Measurements from ENCODE around the gene HGFAC. TPM values are rescaled to one million over a fixed set of nuclear protein-coding genes. Genes with fewer than 3 reads are reported as not detected.

Gene HGFAC
- total and polyA plus RNA-seq, 5 donors from 2014 or later = 0.11 TPM; not detected in 4

DNA sequence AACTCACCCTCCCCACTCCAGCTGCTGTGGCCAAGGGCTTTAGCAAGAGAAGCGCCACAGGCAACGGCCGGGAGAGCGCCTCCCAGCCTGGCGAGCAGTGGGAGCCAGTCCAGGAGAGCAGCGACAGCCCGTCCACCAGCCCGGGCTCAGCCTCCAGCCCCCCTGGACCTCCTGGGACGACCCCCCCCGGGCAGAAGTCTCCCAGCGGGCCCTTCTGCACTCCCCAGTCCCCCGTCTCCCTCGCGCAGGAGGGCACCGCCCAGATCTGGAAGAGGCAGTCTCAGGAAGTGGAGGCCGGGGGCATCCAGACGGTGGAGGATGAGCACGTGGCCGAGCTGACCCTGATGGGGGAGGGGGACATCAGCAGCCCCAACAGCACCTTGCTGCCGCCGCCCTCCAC, 11.2 kb upstream of the HGFAC start:
- Mint-ChIP-seq H3K9me3 (no peaks in the 10 kb centered on the region), H3K27me3 (no peaks in the 10 kb centered on the region), H3K4me3 (no peak overlapping the region), H3K27ac (no peak overlapping the region), H3K4me1 (peaks cover 0 to 3% (median 0%) of the 10 kb centered on the region in 4 donors), H3K36me3 (peaks cover 12% of the 10 kb centered on the region)
- ATAC-seq (ENCODE audit: low read depth in 2 of 2) = no peak
- Histone ChIP-seq H3K27ac (ENCODE audit: insufficient read depth, low read length, poor library complexity, severe bottlenecking) (no peak overlapping the region), H3K27me3 (ENCODE audit: control insufficient read depth, insufficient read depth, low read length) (no peaks in the 10 kb centered on the region), H3K4me3 (ENCODE audit: low read depth, low read length) (no peak overlapping the region), H3K9me3 (ENCODE audit: control insufficient read depth in 2 of 2, low read length in 2 of 2) (no peaks in the 10 kb centered on the region), H3K36me3 (ENCODE audit: control insufficient read depth, insufficient read depth, low read length) (no peaks in the 10 kb centered on the region), H3K4me1 (ENCODE audit: control insufficient read depth, insufficient read depth, low read length, poor library complexity, severe bottlenecking) (no peaks in the 10 kb centered on the region)
- DNase-seq = no peak

GRCh38 chr4:3431446-3431993, 10.2 kb upstream of the HGFAC start:
- Mint-ChIP-seq H3K36me3 (peaks cover 12% of the 10 kb centered on the region), H3K4me1 (peaks cover 0 to 3% (median 0%) of the 10 kb centered on the region in 4 donors), H3K27ac (no peak overlapping the region), H3K27me3 (no peaks in the 10 kb centered on the region), H3K4me3 (no peak overlapping the region), H3K9me3 (no peaks in the 10 kb centered on the region)
- H3K27me3 ChIP-seq (ENCODE audit: control insufficient read depth, insufficient read depth, low read length) = no peaks in the 10 kb centered on the region
- H3K4me1 ChIP-seq (ENCODE audit: control insufficient read depth, insufficient read depth, low read length, poor library complexity, severe bottlenecking) = no peaks in the 10 kb centered on the region
- ATAC-seq (ENCODE audit: low read depth in 2 of 2) (no peak), DNase-seq (no peak)
- H3K4me3 ChIP-seq (ENCODE audit: low read depth, low read length) = no peak overlapping the region
- no peaks in the 10 kb centered on the region for H3K9me3 ChIP-seq (ENCODE audit: control insufficient read depth in 2 of 2, low read length in 2 of 2)
- no peak overlapping the region for H3K27ac ChIP-seq (ENCODE audit: insufficient read depth, low read length, poor library complexity, severe bottlenecking)
- H3K36me3 ChIP-seq (ENCODE audit: control insufficient read depth, insufficient read depth, low read length) = no peaks in the 10 kb centered on the region

DNA sequence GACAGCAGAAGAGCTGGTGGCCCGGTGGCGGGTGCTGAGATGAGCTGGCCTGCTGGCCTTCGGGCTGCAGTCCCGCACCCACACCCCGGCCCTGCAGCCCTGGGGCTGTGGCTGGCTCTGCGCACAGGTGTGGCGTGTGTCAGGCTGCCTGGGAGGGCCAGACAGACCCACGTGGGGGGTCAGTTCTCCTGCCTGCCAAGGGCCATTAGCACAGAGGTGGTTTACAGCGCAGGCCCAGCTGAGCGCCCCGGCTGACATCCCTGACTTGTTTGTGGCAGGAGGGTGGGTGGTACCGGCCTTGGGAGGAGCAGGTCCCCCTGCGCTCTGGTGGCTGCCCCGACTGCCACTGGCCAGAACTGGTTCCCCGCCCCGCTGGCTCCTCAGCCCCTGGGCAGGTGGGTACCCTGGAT, 9.4 kb upstream of the HGFAC start:
- H3K4me1 Mint-ChIP-seq = peaks cover 0 to 3% (median 0%) of the 10 kb centered on the region in 4 donors
- ATAC-seq (ENCODE audit: low read depth in 2 of 2) (no peak), DNase-seq (no peak)
- Histone ChIP-seq H3K4me1 (ENCODE audit: control insufficient read depth, insufficient read depth, low read length, poor library complexity, severe bottlenecking) (no peaks in the 10 kb centered on the region), H3K27ac (ENCODE audit: insufficient read depth, low read length, poor library complexity, severe bottlenecking) (no peak overlapping the region), H3K9me3 (ENCODE audit: control insufficient read depth in 2 of 2, low read length in 2 of 2) (no peaks in the 10 kb centered on the region), H3K4me3 (ENCODE audit: low read depth, low read length) (no peak overlapping the region), H3K36me3 (ENCODE audit: control insufficient read depth, insufficient read depth, low read length) (no peaks in the 10 kb centered on the region), H3K27me3 (ENCODE audit: control insufficient read depth, insufficient read depth, low read length) (no peaks in the 10 kb centered on the region)
- H3K36me3 Mint-ChIP-seq = peaks cover 12% of the 10 kb centered on the region
- no peaks in the 10 kb centered on the region for H3K9me3 Mint-ChIP-seq
- no peaks in the 10 kb centered on the region for H3K27me3 Mint-ChIP-seq
- H3K27ac Mint-ChIP-seq = no peak overlapping the region
- H3K4me3 Mint-ChIP-seq = no peak overlapping the region

DNA sequence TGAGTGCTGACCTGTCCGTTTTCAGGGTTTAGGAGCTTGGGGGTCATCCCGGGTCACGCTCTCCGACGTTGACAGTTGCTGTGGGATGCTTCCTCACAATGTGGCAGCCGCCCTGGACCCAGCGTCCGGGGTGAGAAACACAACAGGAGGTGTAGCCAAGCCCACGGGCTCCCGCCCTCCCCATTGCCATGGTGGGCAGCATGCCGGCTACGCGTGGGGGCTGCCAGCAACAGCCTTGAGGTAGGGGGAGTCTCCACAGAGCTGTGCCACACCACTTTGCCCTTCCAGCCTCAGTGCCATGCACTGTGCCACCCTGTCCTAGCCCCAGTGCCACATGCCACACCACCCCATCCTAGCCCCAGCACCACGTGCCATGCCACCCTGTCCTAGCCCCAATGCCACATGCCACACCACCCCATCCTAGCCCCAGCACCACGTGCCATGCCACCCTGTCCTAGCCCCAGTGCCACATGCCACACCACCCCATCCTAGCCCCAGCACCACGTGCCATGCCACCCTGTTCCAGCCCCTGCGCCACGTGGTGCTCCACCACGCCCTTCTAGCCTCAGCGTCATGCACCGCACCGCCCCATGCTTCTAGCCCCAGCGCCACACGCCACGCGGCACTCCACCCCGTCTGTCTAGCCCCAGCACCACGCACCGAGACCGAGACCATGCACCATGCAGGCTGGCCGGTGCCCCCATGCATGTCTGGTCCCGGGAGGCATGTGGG, 8.5 kb upstream of the HGFAC start:
- no peak for ATAC-seq (ENCODE audit: low read depth in 2 of 2)

GRCh38 chr4:3434881-3435685, 6.7 kb upstream of the HGFAC start:
- no peak overlapping the region for H3K4me3 ChIP-seq (ENCODE audit: low read depth, low read length)
- no peaks in the 10 kb centered on the region for H3K4me1 ChIP-seq (ENCODE audit: control insufficient read depth, insufficient read depth, low read length, poor library complexity, severe bottlenecking)
- H3K9me3 ChIP-seq (ENCODE audit: control insufficient read depth in 2 of 2, low read length in 2 of 2) = no peaks in the 10 kb centered on the region
- no peaks in the 10 kb centered on the region for H3K36me3 Mint-ChIP-seq
- H3K36me3 ChIP-seq (ENCODE audit: control insufficient read depth, insufficient read depth, low read length) = no peaks in the 10 kb centered on the region
- H3K4me1 Mint-ChIP-seq = no peaks in the 10 kb centered on the region
- no peaks in the 10 kb centered on the region for H3K27me3 Mint-ChIP-seq
- ATAC-seq (ENCODE audit: low read depth in 2 of 2) = no peak
- H3K9me3 Mint-ChIP-seq = no peaks in the 10 kb centered on the region
- H3K27me3 ChIP-seq (ENCODE audit: control insufficient read depth, insufficient read depth, low read length) = no peaks in the 10 kb centered on the region
- H3K27ac ChIP-seq (ENCODE audit: insufficient read depth, low read length, poor library complexity, severe bottlenecking) = no peak overlapping the region
- no peak overlapping the region for H3K27ac Mint-ChIP-seq
- DNase-seq = no peak
- H3K4me3 Mint-ChIP-seq = no peak overlapping the region

More for the DNA sequence above, 8.5 kb upstream of the HGFAC start:
- no peaks in the 10 kb centered on the region for H3K27me3 ChIP-seq (ENCODE audit: control insufficient read depth, insufficient read depth, low read length)
- H3K9me3 ChIP-seq (ENCODE audit: control insufficient read depth in 2 of 2, low read length in 2 of 2) = no peaks in the 10 kb centered on the region
- Mint-ChIP-seq H3K4me1 (peaks cover 0 to under 1% (median 0%) of the 10 kb centered on the region in 4 donors), H3K36me3 (peaks cover 10% of the 10 kb centered on the region), H3K9me3 (no peaks in the 10 kb centered on the region), H3K4me3 (no peak overlapping the region), H3K27ac (no peak overlapping the region), H3K27me3 (no peaks in the 10 kb centered on the region)
- no peak overlapping the region for H3K27ac ChIP-seq (ENCODE audit: insufficient read depth, low read length, poor library complexity, severe bottlenecking)
- no peak overlapping the region for H3K4me3 ChIP-seq (ENCODE audit: low read depth, low read length)
- H3K4me1 ChIP-seq (ENCODE audit: control insufficient read depth, insufficient read depth, low read length, poor library complexity, severe bottlenecking) = no peaks in the 10 kb centered on the region
- no peak for DNase-seq
- no peaks in the 10 kb centered on the region for H3K36me3 ChIP-seq (ENCODE audit: control insufficient read depth, insufficient read depth, low read length)

DNA sequence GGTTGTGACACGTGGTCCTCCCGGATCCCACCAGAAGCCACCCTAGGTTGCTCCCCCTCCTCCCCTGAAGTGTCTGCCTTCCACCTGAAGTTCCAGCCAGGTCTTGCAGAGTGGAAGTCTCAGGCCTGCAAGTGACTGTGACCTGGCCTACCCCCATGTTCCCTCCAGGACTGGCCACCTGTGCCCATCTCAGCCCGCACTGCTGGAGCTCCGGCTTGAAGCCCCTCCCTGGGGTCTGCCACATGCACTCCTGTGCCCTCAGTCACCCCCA, 6.1 kb upstream of the HGFAC start:
- Histone ChIP-seq H3K27me3 (ENCODE audit: control insufficient read depth, insufficient read depth, low read length) (no peaks in the 10 kb centered on the region), H3K27ac (ENCODE audit: insufficient read depth, low read length, poor library complexity, severe bottlenecking) (no peak overlapping the region), H3K36me3 (ENCODE audit: control insufficient read depth, insufficient read depth, low read length) (no peaks in the 10 kb centered on the region), H3K4me3 (ENCODE audit: low read depth, low read length) (no peak overlapping the region), H3K9me3 (ENCODE audit: control insufficient read depth in 2 of 2, low read length in 2 of 2) (no peaks in the 10 kb centered on the region), H3K4me1 (ENCODE audit: control insufficient read depth, insufficient read depth, low read length, poor library complexity, severe bottlenecking) (no peaks in the 10 kb centered on the region)
- DNase-seq (no peak), ATAC-seq (ENCODE audit: low read depth in 2 of 2) (no peak)
- Mint-ChIP-seq H3K4me1 (no peaks in the 10 kb centered on the region), H3K4me3 (no peak overlapping the region), H3K27ac (peak overlapping the region in 1 of 3 donors; percentile 36), H3K36me3 (no peaks in the 10 kb centered on the region), H3K9me3 (no peaks in the 10 kb centered on the region), H3K27me3 (no peaks in the 10 kb centered on the region)

DNA sequence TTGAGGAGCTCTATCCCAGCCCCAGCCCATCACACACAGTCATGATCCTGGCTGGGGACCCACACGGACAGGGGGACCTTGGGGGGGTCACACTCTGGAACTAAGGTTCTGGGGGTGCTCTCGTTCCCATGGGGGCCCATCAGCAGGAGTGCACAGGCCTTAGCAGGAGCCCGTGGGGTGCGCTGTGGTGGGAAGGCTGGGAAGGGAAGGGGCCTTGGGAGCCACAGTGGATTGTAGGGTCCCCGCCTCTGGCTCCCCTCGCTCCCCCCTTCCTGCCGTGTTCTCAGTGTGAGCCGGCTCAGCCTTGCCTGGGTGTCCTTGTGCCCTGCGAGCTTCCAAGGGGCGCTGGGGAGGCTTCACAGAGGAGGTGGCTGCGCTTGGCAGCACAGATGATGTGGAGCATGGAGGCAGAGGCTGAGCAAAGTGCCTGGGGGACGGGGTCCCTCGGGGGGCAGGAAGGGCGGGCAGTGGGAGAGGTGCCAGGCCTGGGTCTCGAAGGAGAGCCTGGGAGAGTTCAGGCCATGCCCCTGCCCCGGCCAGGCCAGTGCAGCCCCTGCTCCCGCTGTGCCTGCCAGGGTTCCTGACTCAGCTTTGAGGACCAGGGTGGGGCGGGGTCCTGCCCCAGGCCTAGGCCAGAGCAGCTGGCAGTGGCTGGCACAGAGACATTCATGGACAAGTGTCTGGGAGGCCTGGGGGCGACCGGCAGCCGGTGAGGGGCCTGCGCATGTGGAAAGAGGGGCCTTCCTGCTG, 5.5 kb upstream of the HGFAC start:
- Histone ChIP-seq H3K4me3 (ENCODE audit: low read depth, low read length) (no peak overlapping the region), H3K27me3 (ENCODE audit: control insufficient read depth, insufficient read depth, low read length) (no peaks in the 10 kb centered on the region), H3K27ac (ENCODE audit: insufficient read depth, low read length, poor library complexity, severe bottlenecking) (no peak overlapping the region), H3K36me3 (ENCODE audit: control insufficient read depth, insufficient read depth, low read length) (no peaks in the 10 kb centered on the region), H3K4me1 (ENCODE audit: control insufficient read depth, insufficient read depth, low read length, poor library complexity, severe bottlenecking) (no peaks in the 10 kb centered on the region), H3K9me3 (ENCODE audit: control insufficient read depth in 2 of 2, low read length in 2 of 2) (no peaks in the 10 kb centered on the region)
- no peaks in the 10 kb centered on the region for H3K9me3 Mint-ChIP-seq
- no peak for ATAC-seq (ENCODE audit: low read depth in 2 of 2)
- H3K4me3 Mint-ChIP-seq = no peak overlapping the region
- no peak for DNase-seq
- H3K4me1 Mint-ChIP-seq = no peaks in the 10 kb centered on the region
- H3K36me3 Mint-ChIP-seq = no peaks in the 10 kb centered on the region
- no peaks in the 10 kb centered on the region for H3K27me3 Mint-ChIP-seq
- H3K27ac Mint-ChIP-seq = no peak overlapping the region

All from CD4-positive, CD25-positive, alpha-beta regulatory T cell (primary cell).